GM21526 (cell line): ENCODE data around the gene RARRES1.

ENCODE experiments used
- ATAC-seq: cut with Tn5 transposase; IDR thresholded peaks from one replicate; pipeline ENCODE4 v1.9.1; 2021; ENCODE audit warnings: moderate library complexity; ENCODE audit not compliant: unreplicated experiment, low FRiP score

Gene RARRES1

DNA sequence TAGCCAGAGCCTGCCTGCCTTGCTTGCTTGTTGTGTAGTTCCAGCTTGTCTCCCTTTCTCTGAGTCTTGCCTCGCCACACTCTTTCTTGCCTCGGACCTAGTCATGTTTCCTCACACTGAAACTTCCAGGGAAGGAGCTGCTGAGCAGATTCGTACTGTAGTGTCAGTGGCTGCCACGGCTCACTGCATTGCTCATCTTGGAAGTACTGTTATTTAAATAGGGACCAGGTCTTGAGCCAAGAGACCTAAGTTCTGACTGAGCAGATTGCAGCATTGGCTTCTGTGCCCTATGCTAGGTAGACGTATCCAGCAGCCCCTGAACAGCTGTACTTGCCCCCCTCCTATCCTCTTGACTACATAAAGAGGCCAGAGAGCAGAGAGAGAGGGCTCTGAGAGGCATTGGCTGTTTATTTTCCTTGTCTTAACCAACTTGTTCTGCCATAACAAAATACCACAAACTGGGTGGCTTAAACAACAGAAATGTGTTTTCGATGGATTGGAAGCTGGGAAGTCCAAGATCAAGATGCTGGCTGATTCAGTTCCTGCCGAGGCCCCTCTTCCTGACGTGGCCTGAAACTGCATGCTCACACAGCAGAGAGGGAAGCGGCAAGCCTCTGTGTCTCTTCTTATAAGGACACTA is 5.8 kb upstream of the RARRES1 start:
- ATAC-seq = no peak

DNA sequence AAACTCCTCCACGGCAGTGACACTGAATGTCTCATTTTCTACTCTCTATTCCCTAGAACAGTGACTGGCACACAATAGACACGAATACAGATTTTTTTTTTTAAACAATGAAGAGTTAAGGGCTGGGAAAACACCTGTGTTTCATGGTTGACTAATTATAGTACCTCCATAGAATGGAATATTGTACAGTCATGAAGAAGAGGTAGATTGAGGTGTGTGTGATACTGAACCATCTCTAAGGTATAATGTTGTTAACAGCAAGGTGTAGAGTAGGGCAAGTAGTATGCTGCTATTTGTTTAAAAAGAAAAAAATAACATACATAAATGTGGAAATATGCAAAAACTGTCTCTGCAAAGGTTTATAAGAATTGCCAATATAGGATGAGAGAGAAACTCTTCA is 5.2 kb upstream of the RARRES1 start:
- ATAC-seq = no peak

DNA sequence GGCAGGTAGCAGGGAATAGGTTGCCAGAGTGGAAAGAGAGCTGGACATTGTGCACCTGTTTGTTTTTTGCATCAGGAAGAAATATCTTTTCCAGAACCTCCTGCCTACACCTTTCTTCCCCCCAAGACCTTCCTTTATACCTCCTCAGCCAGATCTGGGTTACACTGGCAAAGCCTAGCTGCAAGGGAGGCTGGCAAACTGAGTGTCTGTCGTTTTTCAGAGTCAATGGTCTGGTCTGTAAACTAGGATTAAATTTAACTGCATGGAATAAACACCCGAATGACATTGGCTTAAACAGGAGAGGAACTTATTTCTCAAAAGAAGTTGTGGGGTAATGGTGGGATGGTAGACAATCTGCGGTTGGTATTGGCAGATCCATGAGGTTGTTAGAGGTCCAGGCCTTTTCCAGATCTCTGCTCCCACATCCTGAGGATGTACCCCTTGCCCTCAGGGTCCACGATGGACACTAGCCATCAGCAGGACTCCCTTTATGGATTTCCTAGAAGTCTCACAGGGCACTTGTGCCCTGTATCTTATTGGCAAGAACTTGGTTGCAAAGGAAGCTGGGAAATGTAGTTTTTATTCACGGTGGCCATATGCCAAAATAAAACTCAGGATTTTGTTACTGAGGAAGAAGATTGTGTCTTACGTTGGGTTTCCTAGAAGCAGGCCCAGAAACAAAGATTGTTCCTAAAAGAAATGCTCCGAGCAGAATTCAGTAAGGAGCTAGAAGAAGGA is 3.2 kb upstream of the RARRES1 start:
- ATAC-seq = no peak

DNA sequence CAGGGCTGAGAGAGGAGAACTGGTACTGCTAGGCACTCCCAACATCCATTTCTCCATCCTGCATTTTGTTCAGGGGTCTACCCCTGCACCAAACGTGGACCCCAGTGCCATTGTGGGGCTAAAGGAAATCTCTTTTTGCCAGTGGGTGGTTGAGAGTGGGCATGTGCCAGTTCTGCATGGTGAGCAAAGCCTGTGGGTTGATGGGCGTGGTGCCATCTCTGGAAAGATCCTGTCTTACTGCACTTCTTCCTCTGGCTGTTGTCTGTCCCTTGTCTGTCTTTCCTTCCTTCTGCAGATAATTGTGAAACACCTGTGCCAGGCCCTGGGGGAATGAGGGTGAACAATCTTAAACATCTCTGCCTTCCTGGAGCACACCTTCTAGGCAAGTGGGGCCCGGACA is 1.4 kb upstream of the RARRES1 start:
- ATAC-seq = no peak

DNA sequence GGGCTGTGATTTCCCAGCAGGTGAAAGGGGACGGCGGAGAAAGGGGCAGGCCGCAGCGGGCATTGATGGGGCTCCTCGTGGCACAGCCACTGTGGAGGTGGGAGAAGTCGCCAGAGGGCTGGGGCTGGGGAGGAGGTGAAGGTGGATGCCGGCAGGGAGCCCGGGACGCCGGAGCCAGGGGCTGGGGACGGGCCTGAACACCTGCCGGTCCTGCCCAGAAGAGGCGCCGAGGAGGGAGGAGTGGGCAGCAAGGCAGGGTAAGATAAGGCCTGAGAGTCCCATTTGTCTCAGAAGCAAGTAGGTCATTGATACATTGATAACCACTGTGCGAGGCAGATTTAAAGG is 571 bp upstream of the RARRES1 start:
- no peak for ATAC-seq

DNA sequence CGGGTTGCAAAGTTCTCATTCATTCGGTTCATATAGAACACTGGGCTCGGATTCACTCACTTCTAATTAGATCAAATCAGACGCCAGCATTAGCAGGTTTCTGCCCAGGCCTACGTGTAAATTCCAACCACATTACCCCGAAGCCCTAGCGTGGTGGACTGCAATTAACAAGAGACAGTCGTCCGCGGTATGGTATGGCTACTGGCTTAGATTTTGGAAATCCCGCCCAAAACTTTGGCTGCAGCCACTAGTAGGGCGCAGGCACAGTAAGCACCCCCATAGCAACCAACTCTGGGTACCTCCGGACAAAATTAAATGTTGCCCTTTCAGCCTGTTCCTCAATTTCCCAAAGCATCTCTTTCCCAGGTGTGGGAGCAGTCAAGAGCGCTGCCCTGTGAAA is 771 bp downstream of the RARRES1 start:
- no peak for ATAC-seq

DNA sequence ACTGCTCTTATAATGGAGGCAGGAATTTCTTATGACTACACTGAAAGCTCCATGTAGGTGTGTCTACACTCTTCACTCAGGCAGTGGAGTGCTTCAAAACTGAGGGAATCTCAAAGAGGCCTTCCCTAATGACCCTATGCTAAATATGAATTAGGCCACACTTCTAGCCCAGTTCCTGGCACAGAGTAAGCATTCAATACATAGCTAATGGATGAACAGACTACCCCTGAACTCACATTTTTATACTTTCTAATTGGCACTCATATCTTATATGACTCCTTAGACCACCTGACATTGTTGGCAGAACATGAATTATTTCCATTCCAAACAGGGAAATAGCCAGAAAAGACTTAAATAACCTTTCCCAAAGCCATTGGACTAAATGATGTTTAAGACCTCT is 3.4 kb downstream of the RARRES1 start:
- no peak for ATAC-seq

DNA sequence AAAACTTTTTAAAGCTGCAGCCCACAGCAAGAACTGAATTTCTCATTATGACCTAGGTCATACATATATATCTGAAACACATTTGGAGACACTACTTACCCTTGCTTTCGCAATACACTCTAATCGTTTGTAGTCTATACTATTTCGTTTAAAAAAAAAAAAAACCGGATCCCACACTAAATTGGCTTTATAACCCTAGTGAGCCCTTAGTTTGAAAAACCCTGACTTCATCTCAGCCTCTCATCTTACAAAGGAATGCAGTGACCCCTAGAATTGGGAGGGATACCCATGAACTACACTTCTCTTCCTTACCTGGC is 4.2 kb downstream of the RARRES1 start:
- no peak for ATAC-seq

DNA sequence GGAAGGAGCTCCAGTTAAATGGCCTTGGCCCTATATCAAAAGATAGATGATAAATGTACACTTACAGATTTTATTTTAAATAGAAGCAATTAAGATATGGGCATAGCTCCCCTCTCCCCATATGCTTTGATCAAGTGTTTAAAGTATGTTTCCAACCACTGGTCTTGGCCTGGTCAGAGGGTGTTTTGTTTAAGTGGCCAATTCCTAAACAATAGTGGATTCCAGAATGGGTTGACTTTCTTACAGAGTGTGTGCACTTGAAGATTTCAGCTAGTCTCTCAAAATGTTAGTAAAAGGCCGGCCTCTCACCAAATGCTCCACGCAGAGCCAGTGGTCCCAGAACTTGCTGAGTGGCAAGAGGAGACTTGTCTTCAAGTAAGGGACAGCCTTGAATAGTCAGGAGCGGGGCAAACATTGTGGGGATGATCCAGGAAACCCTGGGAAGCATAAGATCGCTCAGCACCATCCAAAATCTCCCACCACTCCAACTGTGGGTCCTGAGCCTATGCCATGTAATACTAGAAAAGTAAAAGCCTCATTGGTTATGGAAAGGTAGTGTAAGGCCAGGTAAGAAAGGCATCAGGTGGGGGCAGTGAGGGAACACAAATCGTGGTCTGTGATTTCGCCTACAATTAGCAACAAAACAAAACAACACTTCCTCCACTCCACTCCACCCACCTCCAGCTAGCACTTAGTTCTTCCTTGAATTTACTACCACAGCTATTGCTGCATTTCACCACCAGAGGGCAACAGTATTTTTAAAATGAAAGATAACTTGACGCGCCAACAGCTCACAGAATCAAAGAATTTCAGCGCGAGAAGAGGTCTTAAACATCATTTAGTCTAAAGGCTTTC is 4.8 kb downstream of the RARRES1 start:
- peak; percentile 59 for ATAC-seq

DNA sequence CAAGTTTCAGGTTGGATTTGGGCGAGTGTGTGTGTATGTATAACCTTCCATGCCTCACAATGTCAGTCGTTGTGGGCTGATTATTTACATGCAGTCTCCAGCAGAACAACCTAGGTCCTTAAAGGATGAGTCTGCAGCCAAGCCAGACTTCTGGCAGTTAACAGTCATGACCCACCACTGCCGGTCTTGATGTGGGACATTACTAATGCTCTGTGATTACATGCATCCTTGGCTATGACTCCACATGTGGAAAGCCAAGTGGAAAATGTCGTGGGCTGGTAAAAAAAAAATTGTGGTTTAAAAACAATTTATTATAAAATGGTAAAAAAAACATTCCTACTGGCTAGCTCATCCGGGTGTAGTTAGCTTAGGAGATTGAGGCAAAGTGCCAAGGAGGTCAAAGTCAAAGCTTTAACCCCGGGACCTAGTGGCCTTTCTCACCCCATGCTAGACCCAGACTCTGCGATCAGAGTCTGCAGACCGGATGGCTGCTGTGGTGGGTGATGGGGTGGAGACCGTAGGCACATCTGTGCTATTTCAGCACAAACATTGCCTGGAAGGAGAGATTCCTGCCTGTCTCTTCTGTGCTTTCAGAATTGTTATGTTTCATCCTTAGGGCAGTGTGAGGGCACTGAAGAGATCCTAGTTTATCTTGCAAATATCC is 6.8 kb downstream of the RARRES1 start:
- no peak for ATAC-seq

DNA sequence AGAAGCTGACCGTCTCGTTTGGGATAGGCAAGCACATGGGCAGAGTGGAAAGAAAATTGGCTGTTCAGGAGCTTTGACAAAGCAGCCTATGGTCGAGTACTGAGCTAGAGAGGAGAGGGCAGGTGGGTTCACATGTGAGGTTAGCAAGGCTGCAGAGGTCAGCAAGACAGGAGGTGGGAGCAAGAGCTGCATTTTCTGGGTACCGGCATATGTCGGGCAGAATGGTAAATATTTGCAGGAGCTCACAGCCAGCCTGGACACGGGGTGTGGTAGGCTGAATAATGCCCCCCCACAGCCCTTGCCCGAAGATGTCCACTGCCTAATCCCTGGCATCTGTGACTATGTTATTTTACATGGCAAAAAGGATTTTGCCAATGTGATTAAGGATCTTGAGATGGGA is 8.3 kb downstream of the RARRES1 start:
- no peak for ATAC-seq

DNA sequence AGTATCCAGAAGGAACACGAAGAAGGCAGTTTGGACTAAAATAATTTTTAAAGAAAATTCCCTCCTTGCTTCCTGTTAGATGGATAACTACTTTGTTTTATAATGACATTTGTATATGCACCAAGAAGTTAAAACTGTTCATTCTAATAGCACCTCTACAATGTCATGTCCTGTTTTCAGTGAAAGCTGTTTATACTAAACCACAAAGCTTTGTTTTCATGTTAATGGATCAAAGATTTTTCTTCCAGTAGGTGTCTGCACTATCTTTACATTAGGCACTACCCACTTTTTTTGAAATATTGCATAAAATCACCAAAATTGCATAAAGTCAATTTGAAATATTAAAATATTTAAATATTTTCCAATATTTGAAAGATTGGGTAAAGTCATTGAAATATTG is 10.1 kb downstream of the RARRES1 start:
- no peak for ATAC-seq

DNA sequence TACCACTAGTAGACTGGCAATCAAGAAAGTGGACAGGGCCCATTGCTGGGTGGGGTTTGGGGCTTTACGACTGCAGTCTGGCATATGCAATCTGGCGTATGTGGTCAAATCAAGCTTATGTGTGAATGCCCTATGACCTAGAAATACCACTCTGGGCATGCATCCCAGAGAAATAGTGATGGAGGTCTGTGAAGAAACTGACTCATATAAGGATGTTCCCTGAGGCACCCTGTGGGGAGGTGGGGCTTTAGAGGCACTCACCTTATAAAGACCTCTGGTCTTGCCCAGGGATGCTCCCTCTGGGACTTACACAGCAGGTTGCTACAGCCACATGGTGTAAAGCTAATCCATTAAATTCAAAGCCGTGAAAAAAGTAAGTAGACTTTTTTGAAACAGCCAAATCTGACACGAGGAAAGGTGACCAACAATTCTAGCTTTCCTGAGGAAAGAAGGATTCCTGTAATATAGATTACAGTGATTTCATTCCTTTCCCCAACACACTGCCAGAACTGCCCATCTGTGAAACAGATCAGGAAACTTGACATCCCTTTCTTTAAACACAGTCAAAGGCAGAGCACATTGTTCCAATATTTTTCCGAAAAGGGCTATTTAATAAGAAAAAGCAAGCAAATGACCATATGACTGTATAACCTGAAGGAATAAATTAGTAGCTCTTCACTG is 13.6 kb downstream of the RARRES1 start:
- ATAC-seq = no peak

DNA sequence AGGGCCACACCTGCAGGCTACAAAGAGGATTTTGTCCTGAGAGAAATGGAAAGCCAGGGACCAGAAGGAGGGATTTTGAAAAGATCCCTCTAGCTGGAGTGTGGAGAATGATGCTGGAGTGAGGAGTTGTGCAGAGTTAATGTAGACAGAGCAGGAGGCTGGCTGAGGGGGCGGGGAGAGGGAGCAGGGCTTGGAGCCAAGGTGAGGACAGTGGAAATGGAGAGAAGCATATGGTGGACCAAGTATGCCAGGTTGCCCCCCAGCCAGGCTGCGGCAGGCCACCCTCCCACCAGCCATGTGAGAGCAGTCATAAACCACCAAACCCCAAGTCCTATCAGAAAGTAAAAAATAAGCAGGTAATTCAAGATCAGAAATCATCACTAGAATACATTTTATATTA is 14.7 kb downstream of the RARRES1 start:
- ATAC-seq = no peak

DNA sequence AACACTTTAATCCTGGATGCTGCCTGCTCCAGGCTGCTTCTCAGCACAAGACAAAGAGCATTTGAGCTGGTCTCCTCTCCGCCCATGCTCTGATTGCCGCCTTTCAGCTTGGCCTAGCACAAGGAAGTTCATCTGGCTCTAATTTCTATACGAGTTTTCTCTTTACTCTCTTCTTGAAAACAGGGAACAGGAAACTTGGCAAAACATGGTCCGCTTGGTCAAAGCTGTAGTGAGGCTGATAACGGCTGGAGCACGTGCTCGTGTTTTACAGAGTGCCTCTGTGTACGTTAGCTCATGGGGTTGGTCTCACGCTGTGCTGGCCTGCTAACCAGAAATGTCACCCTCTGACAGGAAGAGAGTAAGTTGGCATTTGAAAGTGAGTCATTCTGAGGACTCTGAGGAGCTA is 19.2 kb downstream of the RARRES1 start:
- ATAC-seq = no peak

DNA sequence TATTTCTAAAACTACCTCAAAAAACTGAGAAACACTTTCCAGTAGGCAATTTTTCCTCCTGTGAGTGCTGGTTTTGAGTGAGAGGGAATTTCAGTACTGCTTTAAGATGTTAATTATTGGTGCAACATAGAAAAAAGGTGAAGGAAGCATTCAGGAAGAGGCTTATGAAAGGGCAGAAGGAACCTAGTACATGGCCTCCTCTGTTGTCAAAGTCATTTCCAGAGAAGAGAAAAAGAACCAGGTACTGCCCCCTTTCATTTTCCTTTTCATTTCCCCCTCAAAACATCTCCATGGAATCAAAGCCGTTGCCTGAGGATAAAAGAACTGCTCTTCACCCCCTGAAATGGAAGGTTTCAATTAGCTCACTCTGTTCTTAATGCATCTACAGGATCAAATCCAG is 19.8 kb downstream of the RARRES1 start:
- peak; percentile 63 for ATAC-seq

DNA sequence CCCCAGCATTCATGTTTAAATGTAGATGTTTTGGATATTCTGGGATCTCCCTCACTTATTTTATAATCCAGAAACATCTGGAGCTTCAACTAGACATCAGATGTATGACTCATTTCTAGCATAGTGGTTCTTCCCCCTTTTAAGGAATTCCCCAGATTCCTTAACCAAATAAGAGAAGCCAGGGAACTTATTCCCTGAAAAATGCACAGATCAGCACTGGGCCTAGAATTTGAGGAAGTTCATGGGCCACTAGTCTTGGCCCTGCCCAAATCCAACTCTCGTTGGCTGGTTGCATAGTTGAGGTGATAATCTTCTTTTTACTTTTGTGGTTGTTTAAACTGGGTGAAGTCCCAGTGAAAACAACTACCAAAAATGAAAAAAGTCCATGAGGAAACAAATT is 20.4 kb downstream of the RARRES1 start:
- no peak for ATAC-seq

DNA sequence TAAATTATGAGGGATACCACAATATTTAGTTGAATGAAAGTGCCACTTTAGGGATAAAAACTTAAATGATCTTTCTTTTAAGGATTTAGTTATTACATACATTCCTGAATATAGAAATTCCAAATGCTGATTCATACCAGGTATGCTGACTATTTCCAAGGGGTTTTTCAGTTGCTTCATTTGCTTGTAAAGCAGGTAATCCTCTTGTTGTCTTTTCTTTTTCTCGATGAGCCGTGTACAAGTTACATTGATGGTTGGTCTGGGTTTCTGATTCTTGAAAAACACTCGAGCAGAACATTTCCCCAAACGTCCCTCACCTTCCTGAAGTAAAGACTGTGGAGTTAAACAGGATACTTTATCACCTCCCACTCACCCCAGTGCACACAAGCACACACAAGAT is 21.7 kb downstream of the RARRES1 start:
- no peak for ATAC-seq

DNA sequence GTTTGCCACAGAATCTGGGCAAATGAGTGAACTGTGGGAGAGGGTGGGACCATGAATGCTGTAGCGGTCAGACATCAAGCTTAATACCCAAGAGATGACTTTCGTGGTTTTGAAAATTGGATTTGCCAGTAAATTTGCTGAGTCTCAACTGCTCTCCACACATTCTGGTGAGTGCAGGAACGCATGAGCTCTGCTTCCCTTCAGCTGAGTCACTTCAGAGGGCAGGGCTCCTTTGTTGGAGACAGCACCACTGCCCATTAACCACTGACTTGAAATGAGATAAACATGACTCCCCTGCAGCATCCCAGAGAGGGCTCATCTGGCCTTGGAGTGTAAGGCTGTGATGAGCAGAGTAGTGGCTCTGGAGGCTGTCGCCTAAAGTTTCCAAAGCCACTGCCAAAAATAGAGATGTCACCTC is 22.6 kb downstream of the RARRES1 start:
- ATAC-seq = no peak

DNA sequence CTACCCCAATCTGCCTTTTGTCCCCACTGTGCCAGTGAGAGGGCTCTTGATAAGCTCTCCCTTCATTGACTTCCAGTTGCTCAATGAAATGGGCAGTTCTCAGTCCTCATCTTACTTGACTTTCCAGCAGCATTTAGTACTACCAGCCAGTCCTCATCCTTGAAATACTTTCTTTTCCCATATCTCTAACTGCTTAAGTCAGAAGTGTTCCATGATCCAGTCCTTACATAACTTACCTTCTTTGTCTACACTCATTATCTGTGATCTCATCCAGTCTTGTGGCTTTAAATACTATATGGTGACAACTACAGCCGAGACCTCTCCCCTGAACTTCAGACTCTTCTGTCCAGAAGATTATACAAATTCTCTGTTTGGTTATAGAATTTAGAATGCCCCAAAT is 28.7 kb downstream of the RARRES1 start:
- ATAC-seq = no peak
